Activated CD8-positive, alpha-beta memory T cell treated with anti-CD3 and anti-CD28 coated beads, Interleukin-2, amount 50 U/mL, for 4 hours (primary cell): ENCODE measurements around the gene RAB6B.

Experiments used
- DNase-seq: peaks from one replicate; pipeline ENCODE4 v3.0.0-alpha.2; 2020

RAB6B gene

GRCh38 chr3:133880886-133881455 lies 14.7 kb downstream of the RAB6B start:
- DNase-seq, result no peak

- DNase-seq, result no peak
Observed at GRCh38 chr3:133880287-133880686, 15.4 kb downstream of the RAB6B start.

- no peak for DNase-seq
Observed at GRCh38 chr3:133878518-133878917, 17.2 kb downstream of the RAB6B start.

GRCh38 chr3:133877221-133877620 lies 18.5 kb downstream of the RAB6B start:
- no peak for DNase-seq

- no peak for DNase-seq
Observed at GRCh38 chr3:133874761-133875438, 20.8 kb downstream of the RAB6B start.

GRCh38 chr3:133874344-133874743 lies 21.3 kb downstream of the RAB6B start:
- no peak for DNase-seq

- no peak for DNase-seq
Observed at GRCh38 chr3:133872781-133873180, 22.9 kb downstream of the RAB6B start.

GRCh38 chr3:133872161-133872560 lies 23.5 kb downstream of the RAB6B start:
- DNase-seq, result no peak

GRCh38 chr3:133871368-133872090 lies 24.2 kb downstream of the RAB6B start:
- DNase-seq, result no peak

GRCh38 chr3:133870822-133871221 lies 24.9 kb downstream of the RAB6B start:
- no peak for DNase-seq

- no peak for DNase-seq
Observed at GRCh38 chr3:133869586-133869985, 26.1 kb downstream of the RAB6B start.

GRCh38 chr3:133868758-133869475 lies 26.8 kb downstream of the RAB6B start:
- DNase-seq, result no peak

- DNase-seq, result no peak
Observed at GRCh38 chr3:133868186-133868585, 27.5 kb downstream of the RAB6B start.

- DNase-seq, result no peak
Observed at GRCh38 chr3:133866141-133866540, 29.5 kb downstream of the RAB6B start.

GRCh38 chr3:133865136-133865855 lies 30.4 kb downstream of the RAB6B start:
- no peak for DNase-seq

GRCh38 chr3:133864616-133865015 lies 31.1 kb downstream of the RAB6B start:
- no peak for DNase-seq

GRCh38 chr3:133863911-133864310 lies 31.8 kb downstream of the RAB6B start:
- DNase-seq, result no peak

GRCh38 chr3:133862161-133862560 lies 33.5 kb downstream of the RAB6B start:
- DNase-seq, result no peak

GRCh38 chr3:133860519-133860918 lies 35.2 kb downstream of the RAB6B start:
- DNase-seq, result no peak

- no peak for DNase-seq
Observed at GRCh38 chr3:133859381-133860234, 36.1 kb downstream of the RAB6B start.

GRCh38 chr3:133857767-133858166 lies 37.9 kb downstream of the RAB6B start:
- no peak for DNase-seq

GRCh38 chr3:133856316-133856715 lies 39.4 kb downstream of the RAB6B start:
- DNase-seq, result no peak
